HG03045 (cell line): ENCODE measurements around the gene METTL3.

Source experiments
- ATAC-seq: cut with Tn5 transposase; IDR thresholded peaks from one replicate; pipeline ENCODE4 v1.9.1; 2021; ENCODE audit warnings: mild to moderate bottlenecking, moderate library complexity; ENCODE audit not compliant: unreplicated experiment

METTL3 gene

DNA sequence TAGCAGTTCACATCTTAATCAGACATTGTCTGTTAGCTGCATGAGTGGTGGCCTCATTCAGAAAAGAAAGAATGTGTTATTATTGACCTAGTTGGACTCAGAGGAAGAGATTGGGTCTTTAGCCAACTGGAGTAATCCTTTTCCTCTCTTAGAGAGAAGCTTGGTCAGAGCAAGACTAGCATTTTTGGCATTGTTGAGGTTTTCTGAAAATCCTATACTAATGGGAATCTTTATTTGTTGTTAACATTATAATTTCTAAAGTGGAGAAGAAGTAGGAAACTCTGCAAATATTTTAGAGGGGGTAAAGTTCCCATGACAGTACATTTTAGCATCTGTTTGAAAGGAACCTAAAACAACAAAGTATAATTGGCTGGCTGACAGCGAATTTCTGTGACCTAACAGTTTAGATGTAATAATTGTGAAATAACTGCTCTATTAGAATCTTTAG lies 24.5 kb downstream of the METTL3 start:
- ATAC-seq, result no peak

DNA sequence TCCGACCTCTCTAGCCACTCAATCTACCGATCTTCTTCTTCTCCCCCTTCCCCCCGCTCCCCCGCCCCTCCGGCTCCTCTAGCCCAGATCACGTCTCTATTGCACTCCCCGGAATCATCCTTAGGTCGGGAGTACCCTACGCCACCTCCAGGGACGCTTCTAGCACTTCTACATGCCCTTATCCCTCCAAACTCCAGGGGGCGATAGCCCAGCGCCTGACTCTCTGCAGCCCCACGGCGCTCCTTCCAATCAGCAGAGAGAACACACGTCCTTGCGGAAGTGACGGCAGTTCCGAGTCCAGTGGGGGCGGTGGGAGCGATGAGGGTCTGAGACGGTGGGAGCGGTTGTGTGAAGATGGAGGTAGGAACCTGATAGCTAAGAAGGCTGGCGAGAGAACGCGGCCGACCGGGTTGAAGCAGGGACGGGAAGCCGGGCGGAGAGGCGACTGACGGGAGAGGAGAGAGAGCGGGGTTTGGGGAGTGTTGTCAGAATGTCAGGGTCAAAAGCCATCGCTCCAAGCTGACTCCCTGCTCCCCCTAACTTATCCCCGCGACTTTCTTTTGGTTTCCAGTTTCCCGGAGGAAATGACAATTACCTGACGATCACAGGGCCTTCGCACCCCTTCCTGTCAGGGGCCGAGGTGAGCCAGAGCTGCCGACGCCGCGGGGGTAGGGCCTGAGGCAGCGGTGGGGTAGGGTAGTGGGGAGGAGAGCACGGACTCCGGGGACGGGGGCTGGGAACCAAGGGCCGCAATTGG lies 34.0 kb downstream of the METTL3 start, which contains the start of the genes RAB2B and TOX4:
TSS of gene RAB2B (minus strand) at position 35 of the 757 bp plus-strand sequence. CDS start 87 bp downstream, outside the sequence.
TSS of gene TOX4 (plus strand) at position 271 of the 757 bp plus-strand sequence. CDS start at position 355, 84 bp downstream.
- ATAC-seq, result peak; percentile 99

DNA sequence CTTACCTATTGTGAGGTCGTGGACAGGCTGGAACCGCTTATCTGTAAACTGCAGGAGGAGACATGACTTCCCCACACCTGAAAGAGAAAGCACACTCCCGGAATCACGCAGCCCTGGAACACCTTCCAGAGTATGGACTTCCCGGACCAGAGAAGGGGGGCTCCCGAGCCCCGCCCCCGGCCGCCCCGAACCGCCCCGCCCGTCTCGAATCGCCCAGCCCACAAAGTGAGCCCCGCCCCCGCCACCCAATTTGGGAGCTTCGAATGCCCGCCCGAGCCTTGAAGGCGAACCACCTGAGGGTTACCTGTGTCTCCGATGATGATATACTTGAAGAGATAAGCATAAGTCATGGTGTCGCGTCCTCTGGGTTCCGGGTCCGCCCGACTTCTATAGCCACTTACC lies 34.6 kb downstream of the METTL3 start:
- ATAC-seq, result peak; percentile 36

DNA sequence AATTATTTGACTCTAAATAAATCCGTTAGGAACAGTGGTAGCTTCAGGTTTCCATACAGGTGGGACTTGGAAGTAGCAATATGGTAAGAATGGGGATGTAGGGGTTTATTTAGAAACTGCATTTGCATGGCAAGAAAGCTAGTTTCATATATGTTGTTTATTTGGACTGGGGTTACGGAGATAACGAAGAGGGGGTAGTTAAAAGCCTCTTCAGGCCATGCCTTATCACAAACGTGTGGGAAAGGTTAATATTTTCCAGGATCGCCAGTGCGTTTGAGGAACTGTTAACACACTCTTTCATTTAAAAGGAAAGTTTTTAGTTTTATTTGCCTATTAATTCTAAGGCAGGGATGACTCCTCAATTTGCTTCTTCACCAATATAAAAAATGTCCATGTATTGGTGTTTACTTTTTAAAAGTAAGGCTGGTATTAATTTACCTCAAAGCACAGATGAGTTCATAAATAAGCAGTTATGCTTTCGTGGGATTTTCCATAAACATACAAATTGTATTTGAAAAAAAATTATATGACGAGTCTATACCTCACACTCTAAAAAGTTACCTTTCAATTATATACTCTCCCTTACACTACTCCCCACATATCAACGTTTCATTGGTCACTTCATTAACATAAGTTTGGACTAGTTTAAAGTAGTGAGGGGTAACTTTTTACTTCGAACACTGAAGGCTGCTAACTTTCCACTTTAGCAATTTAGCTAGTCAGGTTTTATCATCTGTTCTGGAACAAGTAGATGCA lies 35.2 kb downstream of the METTL3 start:
- no peak for ATAC-seq

DNA sequence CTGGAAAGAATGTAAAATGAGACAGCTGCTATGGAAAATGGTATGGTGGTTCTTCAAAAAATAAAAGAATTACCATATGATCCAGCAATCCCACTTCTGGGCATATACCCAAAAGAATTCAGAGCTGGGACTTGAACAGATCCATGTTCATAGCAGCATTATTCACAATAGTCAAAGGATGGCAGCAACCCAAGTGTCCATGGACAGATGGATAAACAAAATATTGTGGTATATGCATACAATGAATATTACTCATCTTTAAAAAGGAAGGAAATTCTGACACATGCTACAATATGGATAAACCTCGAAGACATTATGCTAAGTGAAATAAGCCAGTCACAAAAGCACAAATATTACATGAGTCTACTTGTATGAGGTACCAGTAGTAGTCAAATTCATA lies 43.5 kb downstream of the METTL3 start:
- ATAC-seq, result no peak

DNA sequence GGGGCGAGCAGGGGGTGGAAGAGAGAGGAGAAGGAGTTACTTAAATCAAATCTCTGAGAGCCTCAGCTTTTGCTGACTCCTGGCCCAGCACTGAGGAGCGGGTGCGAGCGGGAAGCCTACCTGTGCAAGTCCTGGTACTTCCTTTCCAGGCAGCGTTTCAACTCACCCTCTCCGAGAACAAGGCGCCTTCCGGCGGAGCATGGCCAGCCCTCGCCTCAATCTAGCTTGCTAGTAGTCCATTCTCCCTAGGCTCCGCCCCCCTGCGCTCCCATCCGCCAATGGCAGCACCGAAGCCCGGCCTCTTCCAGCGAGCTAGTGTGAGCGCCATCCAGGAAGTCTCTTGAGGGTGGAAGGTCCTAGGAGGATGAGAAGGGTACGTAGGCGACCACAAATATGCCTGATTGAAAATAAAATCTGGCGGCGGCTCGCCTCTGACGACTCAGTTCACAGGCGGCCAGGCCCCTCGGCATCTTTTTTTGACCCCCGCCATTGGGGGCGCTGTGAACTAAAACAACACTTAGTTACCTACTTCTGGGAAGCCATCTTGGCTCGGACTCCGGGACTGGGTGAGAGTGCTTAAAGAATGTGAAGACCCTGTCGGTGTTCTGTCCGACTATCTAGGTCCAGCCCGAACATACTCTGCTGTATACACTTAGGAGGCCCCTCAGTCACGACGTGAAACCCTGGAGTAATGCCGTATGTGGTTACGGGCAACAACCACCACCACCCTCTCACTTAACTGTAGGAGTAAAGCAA lies 55.0 kb downstream of the METTL3 start, which contains the start of gene CHD8:
TSS of gene CHD8 (minus strand) at position 212 of the 756 bp plus-strand sequence. CDS start 24,480 bp downstream, outside the sequence.
- peak; percentile 98 for ATAC-seq

DNA sequence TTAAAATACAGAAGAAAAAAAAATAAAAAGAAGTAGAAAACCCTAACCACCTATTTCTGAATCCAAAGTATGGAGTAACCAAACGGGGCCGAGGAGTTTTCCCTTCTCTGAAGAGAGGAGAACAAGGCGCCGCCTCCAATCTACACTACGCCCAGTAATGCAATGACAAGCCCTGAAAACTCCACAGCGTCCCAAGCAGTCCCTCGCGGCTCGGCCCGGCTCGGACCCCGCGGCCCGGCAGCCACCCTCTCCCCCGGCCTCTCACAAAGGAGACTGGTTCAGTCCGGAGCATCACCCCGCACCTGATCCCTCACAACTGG lies 55.6 kb downstream of the METTL3 start:
- peak; percentile 28 for ATAC-seq

DNA sequence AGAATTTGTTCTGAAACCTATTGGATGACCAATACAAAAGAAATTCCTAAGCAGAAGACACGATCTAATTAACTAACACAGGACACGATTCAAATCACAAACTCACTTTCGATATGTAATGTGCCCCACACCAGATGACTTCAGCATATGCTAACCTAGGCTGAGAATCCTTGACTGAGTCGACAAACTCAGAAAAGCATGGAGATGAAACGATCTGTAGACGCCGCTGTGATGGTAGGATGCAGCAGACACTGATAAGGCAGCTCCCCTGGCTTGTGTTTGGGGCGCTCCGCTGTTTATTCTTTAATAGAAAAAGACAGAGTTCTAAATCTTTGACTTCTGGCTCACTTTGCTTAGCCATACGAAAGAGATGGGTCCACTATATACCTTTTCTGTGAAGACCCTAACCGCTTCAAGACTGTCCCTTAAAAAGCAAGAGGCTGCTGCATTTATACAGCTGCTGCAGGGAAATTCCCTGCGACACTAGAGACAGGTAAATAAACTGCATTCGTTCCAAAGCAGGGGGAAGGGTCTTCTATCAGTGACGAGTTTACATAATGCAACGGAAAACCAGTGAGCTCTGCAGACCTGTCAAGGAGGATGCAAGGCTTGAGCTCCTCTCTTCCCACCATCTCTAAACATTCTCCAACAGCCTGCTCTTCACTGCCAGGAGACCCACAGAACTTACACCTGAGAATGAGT lies 56.1 kb downstream of the METTL3 start:
- ATAC-seq, result no peak

DNA sequence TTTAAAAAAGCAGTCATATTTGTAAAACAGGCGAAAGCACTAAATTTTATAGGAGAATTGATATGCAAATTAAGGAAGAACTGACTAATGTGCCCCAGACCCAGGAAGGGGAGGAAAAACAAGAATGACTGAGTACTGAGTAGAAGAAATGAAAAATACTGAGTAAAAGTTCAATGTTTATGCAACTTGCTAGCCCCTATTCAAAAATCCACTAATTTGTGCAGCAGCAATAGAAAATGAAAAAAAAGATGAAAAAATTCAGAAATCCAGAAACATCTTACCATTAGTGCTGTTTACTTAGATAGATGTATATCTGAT lies 61.3 kb downstream of the METTL3 start:
- no peak for ATAC-seq
